Measurements from ENCODE around the gene IKZF4.
A peak's percentile ranks its signal among the peaks of the same experiment; 100 is the strongest.
"Not testable (repeated sequence)": the region's sequence is repeated elsewhere in the genome, so short reads cannot be mapped to it uniquely, and the experiment has no call there.

The IKZF4 gene

GRCh38 chr12:55982319-55982936 lies 38.4 kb upstream of the IKZF4 start:
- H3K27me3 ChIP-seq (ENCODE audit: control insufficient read depth, insufficient read depth, low read length): no peaks in the 10 kb centered on the region
- H3K36me3 ChIP-seq (ENCODE audit: control insufficient read depth, insufficient read depth, low read length): no peaks in the 10 kb centered on the region; the same call in 1 of the 2 replicates
- H3K4me3 ChIP-seq (ENCODE audit: low read length): no peak overlapping the region
- no peaks in the 10 kb centered on the region for H3K4me1 ChIP-seq (ENCODE audit: control insufficient read depth, insufficient read depth, low read length)
- no peak overlapping the region for H3K27ac ChIP-seq (ENCODE audit: low read length)
- no peaks in the 10 kb centered on the region for H3K9me3 ChIP-seq (ENCODE audit: control insufficient read depth, insufficient read depth, low read length)
- DNase-seq (ENCODE audit: low read depth, low spot score): no peak
- no CpG with 5 or more reads among the region's 3 CpGs for WGBS (ENCODE audit: insufficient coverage, insufficient read length)

DNA sequence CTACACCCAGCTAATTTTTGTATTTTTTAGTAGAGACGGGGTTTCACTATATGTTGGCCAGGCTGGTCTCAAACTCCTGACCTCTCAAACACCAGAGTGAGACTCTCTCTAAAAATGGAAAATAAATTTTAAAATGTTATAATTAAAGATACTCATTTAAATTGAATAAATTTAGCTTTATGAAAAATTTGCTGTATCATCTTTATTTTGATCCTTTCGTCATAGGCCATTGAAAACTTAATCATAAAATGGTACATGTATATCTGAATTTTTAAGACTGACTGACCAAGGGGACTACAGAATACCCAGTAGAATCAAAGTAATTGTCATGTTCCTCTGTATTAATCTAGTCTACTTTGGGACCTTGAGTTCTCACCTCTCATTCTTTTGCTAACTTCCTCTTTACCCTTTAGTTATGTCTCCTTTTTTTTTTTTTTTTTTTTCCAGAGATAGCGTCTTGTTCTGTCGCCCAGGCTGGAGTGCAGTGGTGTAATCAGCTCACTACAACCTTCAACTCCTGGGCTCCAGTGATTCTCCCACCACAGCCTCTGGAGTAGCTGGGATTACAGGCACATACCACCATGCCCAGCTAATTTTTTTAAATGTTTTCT lies 37.5 kb upstream of the IKZF4 start:
- Histone ChIP-seq H3K4me3 (ENCODE audit: low read length) (no peak overlapping the region), H3K9me3 (ENCODE audit: control insufficient read depth, insufficient read depth, low read length) (no peaks in the 10 kb centered on the region), H3K4me1 (ENCODE audit: control insufficient read depth, insufficient read depth, low read length) (no peaks in the 10 kb centered on the region), H3K36me3 (ENCODE audit: control insufficient read depth, insufficient read depth, low read length) (no peaks in the 10 kb centered on the region; the same call in 1 of the 2 replicates), H3K27ac (ENCODE audit: low read length) (no peak overlapping the region), H3K27me3 (ENCODE audit: control insufficient read depth, insufficient read depth, low read length) (no peaks in the 10 kb centered on the region)
- no peak for DNase-seq (ENCODE audit: low read depth, low spot score)
- no CpG with 5 or more reads among the region's 4 CpGs for WGBS (ENCODE audit: insufficient coverage, insufficient read length)

DNA sequence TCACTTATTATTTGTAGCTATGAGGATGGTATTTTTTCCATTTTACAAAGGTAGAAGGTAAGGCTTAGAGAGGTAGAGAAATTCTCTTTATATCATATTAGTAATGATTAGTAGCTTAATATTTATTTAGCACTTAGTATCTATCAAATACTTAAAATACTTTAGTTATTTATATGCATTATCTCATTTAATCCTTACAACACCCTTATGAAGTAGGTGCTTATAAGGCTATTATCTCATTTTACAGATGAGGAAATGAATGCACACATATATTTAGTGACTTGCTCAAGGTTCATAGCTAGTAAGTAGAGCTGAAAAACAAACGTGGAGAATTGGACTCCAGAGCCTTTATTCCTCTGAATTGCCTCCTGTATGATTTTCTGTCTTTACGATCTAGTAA lies 36.0 kb upstream of the IKZF4 start:
- WGBS (ENCODE audit: insufficient coverage, insufficient read length): no CpG with 5 or more reads among the region's 2 CpGs
- Histone ChIP-seq H3K36me3 (ENCODE audit: control insufficient read depth, insufficient read depth, low read length) (peaks cover 3% of the 10 kb centered on the region; the same call in 1 of the 2 replicates), H3K27ac (ENCODE audit: low read length) (no peak overlapping the region), H3K9me3 (ENCODE audit: control insufficient read depth, insufficient read depth, low read length) (no peaks in the 10 kb centered on the region), H3K4me1 (ENCODE audit: control insufficient read depth, insufficient read depth, low read length) (no peaks in the 10 kb centered on the region), H3K27me3 (ENCODE audit: control insufficient read depth, insufficient read depth, low read length) (no peaks in the 10 kb centered on the region), H3K4me3 (ENCODE audit: low read length) (no peak overlapping the region)
- no peak for DNase-seq (ENCODE audit: low read depth, low spot score)

DNA sequence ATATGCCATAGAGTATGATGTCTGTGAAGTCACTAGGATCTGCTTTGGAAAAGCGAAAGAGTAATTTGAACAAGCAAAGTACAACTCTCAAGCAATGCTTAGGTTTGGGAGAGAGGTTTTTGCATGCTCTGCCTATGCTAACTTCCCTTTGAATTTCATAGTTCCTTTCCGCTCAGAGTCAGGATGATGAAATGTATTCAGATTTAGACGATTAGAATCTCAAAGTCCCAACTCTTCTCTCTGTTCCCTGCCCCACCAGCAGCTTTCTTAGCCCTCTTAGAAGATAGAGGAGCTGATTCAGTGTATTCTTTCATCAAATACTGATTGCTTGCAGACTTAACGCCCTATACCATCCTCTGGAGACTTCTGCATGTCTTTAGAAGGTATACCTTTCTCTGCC lies 35.5 kb upstream of the IKZF4 start:
- DNase-seq (ENCODE audit: low read depth, low spot score): no peak
- Histone ChIP-seq H3K4me3 (ENCODE audit: low read length) (no peak overlapping the region), H3K36me3 (ENCODE audit: control insufficient read depth, insufficient read depth, low read length) (peaks cover 6% of the 10 kb centered on the region; the same call in 1 of the 2 replicates), H3K9me3 (ENCODE audit: control insufficient read depth, insufficient read depth, low read length) (no peaks in the 10 kb centered on the region), H3K27me3 (ENCODE audit: control insufficient read depth, insufficient read depth, low read length) (no peaks in the 10 kb centered on the region), H3K4me1 (ENCODE audit: control insufficient read depth, insufficient read depth, low read length) (no peaks in the 10 kb centered on the region), H3K27ac (ENCODE audit: low read length) (no peak overlapping the region)
- no CpG with 5 or more reads among the region's 4 CpGs for WGBS (ENCODE audit: insufficient coverage, insufficient read length)

DNA sequence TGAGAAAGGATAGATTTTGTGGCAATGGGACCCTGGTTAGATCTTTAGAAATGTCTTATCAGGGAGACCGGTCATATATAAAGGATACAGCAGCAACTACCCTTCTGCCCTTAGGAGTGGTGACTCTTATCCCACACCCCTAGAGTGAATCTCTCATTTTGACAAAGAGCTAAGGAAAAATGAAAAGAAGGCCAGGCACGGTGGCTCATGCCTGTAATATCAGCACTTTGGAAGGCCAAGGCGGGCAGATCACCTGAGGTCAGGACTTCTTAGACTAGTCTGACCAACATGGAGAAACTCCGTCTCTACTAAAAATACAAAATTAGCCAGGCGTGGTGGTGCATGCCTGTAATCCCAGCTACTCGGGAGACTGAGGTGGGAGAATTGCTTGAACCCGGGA lies 34.9 kb upstream of the IKZF4 start:
- not testable (repeated sequence) for H3K9me3 ChIP-seq (ENCODE audit: control insufficient read depth, insufficient read depth, low read length); DNase-seq (ENCODE audit: low read depth, low spot score); H3K36me3 ChIP-seq (ENCODE audit: control insufficient read depth, insufficient read depth, low read length); H3K27me3 ChIP-seq (ENCODE audit: control insufficient read depth, insufficient read depth, low read length); H3K4me1 ChIP-seq (ENCODE audit: control insufficient read depth, insufficient read depth, low read length); H3K4me3 ChIP-seq (ENCODE audit: low read length); H3K27ac ChIP-seq (ENCODE audit: low read length)
- no CpG with 5 or more reads among the region's 7 CpGs for WGBS (ENCODE audit: insufficient coverage, insufficient read length)

GRCh38 chr12:55991110-55991509 lies 29.7 kb upstream of the IKZF4 start:
- no peaks in the 10 kb centered on the region for H3K9me3 ChIP-seq (ENCODE audit: control insufficient read depth, insufficient read depth, low read length)
- no peak overlapping the region for H3K4me3 ChIP-seq (ENCODE audit: low read length)
- peaks cover 22% of the 10 kb centered on the region for H3K36me3 ChIP-seq (ENCODE audit: control insufficient read depth, insufficient read depth, low read length)
- no peak for DNase-seq (ENCODE audit: low read depth, low spot score)
- H3K4me1 ChIP-seq (ENCODE audit: control insufficient read depth, insufficient read depth, low read length): no peaks in the 10 kb centered on the region
- H3K27me3 ChIP-seq (ENCODE audit: control insufficient read depth, insufficient read depth, low read length): no peaks in the 10 kb centered on the region
- H3K27ac ChIP-seq (ENCODE audit: low read length): no peak overlapping the region
- WGBS (ENCODE audit: insufficient coverage, insufficient read length): no CpG with 5 or more reads among the region's 3 CpGs

- peaks cover 22% of the 10 kb centered on the region for H3K36me3 ChIP-seq (ENCODE audit: control insufficient read depth, insufficient read depth, low read length)
- H3K9me3 ChIP-seq (ENCODE audit: control insufficient read depth, insufficient read depth, low read length): no peaks in the 10 kb centered on the region
- no peak for DNase-seq (ENCODE audit: low read depth, low spot score)
- H3K4me3 ChIP-seq (ENCODE audit: low read length): no peak overlapping the region
- WGBS (ENCODE audit: insufficient coverage, insufficient read length): no CpG with 5 or more reads among the region's 4 CpGs
- H3K27me3 ChIP-seq (ENCODE audit: control insufficient read depth, insufficient read depth, low read length): no peaks in the 10 kb centered on the region
- H3K4me1 ChIP-seq (ENCODE audit: control insufficient read depth, insufficient read depth, low read length): no peaks in the 10 kb centered on the region
- H3K27ac ChIP-seq (ENCODE audit: low read length): no peak overlapping the region
Observed at GRCh38 chr12:55993230-55993853, 27.5 kb upstream of the IKZF4 start.

- WGBS (ENCODE audit: insufficient coverage, insufficient read length): no CpG with 5 or more reads among the region's 8 CpGs
- no peak for DNase-seq (ENCODE audit: low read depth, low spot score)
- Histone ChIP-seq H3K4me1 (ENCODE audit: control insufficient read depth, insufficient read depth, low read length) (no peaks in the 10 kb centered on the region), H3K27ac (ENCODE audit: low read length) (no peak overlapping the region), H3K36me3 (ENCODE audit: control insufficient read depth, insufficient read depth, low read length) (peaks cover 16% of the 10 kb centered on the region), H3K27me3 (ENCODE audit: control insufficient read depth, insufficient read depth, low read length) (no peaks in the 10 kb centered on the region), H3K9me3 (ENCODE audit: control insufficient read depth, insufficient read depth, low read length) (no peaks in the 10 kb centered on the region), H3K4me3 (ENCODE audit: low read length) (no peak overlapping the region)
Observed at GRCh38 chr12:55995366-55995765, 25.5 kb upstream of the IKZF4 start.

DNA sequence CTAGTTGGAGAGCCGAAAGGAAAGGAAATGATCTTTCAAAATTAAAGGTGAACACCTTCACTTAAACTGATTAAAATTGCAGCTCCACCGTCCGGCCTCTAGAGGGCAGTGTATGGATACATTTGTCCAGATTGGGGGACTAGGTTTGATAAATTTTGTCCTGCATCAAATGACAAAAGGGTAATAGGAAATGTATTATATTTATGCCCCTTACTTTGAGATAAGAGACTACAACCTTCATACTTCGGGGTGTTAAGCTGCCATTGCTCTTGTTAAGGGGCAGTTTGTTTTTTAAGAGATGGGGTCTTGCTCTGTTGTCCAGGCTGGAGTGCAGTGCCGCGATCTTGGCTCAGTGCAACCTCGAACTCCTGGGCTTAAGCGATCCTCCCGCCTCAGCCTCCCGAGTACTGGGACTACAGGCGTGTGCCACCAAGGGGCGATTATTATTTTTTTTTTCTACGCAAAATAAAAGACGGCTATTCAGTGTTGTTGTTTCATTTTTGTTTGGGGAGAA lies 24.6 kb upstream of the IKZF4 start:
- H3K27ac ChIP-seq (ENCODE audit: low read length): no peak overlapping the region
- DNase-seq (ENCODE audit: low read depth, low spot score): no peak

DNA sequence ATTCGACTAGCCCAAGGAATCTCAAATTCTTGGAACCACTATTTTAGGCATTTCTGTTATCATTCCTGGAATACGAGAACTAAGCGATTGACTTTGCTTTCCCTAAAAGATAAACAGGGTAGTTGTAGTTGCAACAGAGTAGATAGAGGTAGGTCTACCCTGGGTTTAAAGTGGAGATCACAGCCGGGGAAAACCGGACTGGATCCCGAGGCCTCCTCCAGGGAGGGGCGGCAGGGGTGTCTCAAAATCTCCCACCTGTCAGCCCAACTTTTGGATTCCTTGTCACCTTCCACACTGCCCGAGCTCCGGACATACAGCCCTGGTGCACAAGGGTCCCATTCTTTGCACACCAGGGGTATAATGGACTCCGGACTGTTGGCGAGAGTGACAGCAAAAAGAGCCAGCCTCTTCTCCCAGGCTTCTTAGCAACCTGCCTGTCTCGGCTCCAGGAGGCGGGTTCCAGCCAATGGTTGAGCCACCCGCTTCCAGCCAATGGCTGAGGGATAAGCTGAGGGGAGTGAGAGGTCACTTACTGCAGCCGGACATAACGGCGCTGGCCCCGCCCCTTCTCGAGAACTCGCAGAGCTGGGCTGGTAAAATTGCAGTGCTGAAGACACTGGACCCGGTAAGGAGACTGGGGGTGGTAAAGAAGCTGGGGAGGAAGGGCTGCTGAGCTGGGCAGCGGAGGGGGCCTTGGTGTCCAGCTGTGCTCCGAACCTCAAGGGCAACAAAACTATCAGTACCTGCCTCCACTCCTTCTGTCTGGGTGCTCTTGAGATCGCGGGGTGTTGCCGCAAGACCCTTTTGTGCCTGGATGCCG lies 23.9 kb upstream of the IKZF4 start, which contains the start of gene SUOX:
SUOX (plus strand) TSS at position 562 of the 820 bp plus-strand sequence. CDS start 4,946 bp downstream, outside the sequence.
- H3K27me3 ChIP-seq (ENCODE audit: control insufficient read depth, insufficient read depth, low read length): no peaks in the 10 kb centered on the region
- peaks cover 7% of the 10 kb centered on the region for H3K36me3 ChIP-seq (ENCODE audit: control insufficient read depth, insufficient read depth, low read length)
- WGBS (ENCODE audit: insufficient coverage, insufficient read length): no CpG with 5 or more reads among the region's 27 CpGs
- H3K4me1 ChIP-seq (ENCODE audit: control insufficient read depth, insufficient read depth, low read length): no peaks in the 10 kb centered on the region
- no peaks in the 10 kb centered on the region for H3K9me3 ChIP-seq (ENCODE audit: control insufficient read depth, insufficient read depth, low read length)
- H3K27ac ChIP-seq (ENCODE audit: low read length): no peak within 1 kb of the TSS
- peak within 1 kb of the TSS; percentile 82 for H3K4me3 ChIP-seq (ENCODE audit: low read length)
- DNase-seq (ENCODE audit: low read depth, low spot score): peak; percentile 91

More for the DNA sequence above, 24.6 kb upstream of the IKZF4 start:
- Histone ChIP-seq H3K27me3 (ENCODE audit: control insufficient read depth, insufficient read depth, low read length) (no peaks in the 10 kb centered on the region), H3K4me3 (ENCODE audit: low read length) (no peak overlapping the region), H3K4me1 (ENCODE audit: control insufficient read depth, insufficient read depth, low read length) (no peaks in the 10 kb centered on the region), H3K9me3 (ENCODE audit: control insufficient read depth, insufficient read depth, low read length) (no peaks in the 10 kb centered on the region), H3K36me3 (ENCODE audit: control insufficient read depth, insufficient read depth, low read length) (peaks cover 10% of the 10 kb centered on the region)
- WGBS (ENCODE audit: insufficient coverage, insufficient read length): no CpG with 5 or more reads among the region's 14 CpGs
